GM18870 (cell line): ENCODE results near the gene ID4.

Experiments used
- ATAC-seq: cut with Tn5 transposase; IDR thresholded peaks from one replicate; pipeline ENCODE4 v1.9.1; 2021; ENCODE audit warnings: moderate library complexity; ENCODE audit not compliant: unreplicated experiment

Gene ID4

DNA sequence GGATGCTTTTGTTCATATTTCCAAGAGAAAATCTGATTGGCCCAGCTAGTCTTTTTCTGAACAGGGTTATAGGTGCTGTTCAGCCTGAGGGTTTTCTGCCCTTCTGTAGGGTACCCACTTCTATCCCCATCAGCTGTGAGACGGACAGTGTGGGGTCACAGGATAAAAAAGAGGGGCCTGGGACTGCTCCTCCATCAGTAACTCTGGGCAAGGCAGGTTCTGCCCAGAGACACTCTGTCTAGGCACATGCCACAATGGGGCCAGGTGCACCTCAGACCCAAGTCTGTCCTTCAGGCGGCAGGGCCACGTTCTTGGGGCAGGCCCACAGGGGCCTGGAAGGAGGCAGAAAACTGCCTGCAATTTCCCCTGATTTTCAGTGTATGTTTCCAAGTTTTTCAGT is 20.0 kb downstream of the ID4 start:
- ATAC-seq, result no peak

DNA sequence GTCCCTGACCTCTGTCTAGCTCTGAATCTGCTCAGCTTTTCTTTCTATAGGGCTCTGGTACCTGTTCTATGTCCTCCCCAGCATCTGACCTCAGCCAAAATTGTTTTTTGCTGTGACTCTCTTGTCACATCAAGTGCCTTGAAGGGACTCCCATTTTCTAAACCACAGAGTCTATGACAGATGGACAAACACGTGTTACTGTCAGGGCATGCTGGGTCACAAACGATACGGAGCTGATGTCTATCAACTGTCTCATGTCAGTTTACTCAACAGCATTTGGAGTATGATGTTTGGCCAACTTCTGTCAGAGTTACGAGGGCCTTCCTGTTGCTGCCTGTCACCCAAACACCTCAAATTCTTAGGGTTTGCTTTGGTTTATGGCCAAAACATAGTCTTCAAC is 20.5 kb downstream of the ID4 start:
- ATAC-seq, result no peak

GRCh38 chr6:19860235-19860877 is 23.2 kb downstream of the ID4 start:
- ATAC-seq, result no peak

- ATAC-seq, result no peak
Observed at GRCh38 chr6:19864285-19864684, 27.1 kb downstream of the ID4 start.

- no peak for ATAC-seq
Observed at GRCh38 chr6:19865178-19865577, 28.0 kb downstream of the ID4 start.

DNA sequence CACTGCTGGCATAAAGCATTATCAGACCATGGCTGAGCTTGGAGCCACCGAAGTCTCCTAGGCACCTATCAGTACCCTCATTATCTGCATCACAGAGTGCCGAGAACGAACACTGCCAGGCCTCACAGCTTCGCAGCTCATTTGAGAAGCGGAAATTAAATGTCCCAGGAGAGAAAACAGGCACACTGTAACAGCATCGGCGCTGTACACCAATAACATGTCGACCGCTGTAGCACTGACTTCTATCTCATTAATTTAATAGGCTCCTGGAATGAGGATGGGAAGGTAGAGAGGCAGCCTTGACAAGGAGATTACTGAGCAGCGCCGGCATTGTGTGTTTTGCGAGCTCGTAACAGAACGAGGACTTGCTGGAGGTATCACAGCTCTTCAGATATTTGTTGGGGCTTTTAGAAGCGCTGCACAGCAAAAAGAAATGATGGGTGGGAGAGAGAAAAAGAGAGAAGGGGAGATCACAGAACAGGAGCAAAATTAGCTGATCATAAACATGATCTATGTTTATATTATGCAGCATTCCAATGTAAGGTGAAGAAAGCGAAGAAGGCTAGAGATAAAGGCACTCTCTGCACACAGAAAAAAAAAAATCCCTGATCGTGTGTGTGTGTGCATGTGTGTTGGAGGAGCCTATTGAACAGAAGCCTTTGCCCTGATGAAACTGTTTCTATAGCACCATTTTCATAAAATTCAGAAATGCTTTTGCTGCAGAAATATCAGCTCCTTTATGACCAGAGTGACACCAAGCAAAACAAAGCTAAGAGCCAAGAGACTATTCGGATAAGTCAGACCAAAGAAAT is 29.2 kb downstream of the ID4 start:
- ATAC-seq, result no peak

GRCh38 chr6:19866985-19867627 is 29.9 kb downstream of the ID4 start:
- no peak for ATAC-seq

DNA sequence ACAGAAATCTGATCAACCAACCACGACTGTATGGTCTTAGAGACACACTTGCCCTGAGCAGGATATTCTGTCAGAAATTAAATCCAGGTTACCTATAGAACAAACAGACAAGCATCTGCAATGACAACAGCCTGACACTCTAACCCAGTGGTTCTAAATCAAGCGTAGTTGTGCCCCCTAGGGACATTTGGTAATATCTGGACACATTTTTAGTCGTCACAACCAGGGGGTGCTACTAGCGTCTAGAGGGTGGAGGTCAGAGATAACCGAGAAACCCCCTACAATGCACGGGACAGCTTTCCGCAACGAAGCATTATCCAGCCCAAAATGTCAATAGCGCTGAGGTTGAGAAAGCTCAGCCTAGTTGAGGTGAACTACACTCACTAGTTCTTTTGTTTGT is 32.3 kb downstream of the ID4 start:
- ATAC-seq, result no peak

DNA sequence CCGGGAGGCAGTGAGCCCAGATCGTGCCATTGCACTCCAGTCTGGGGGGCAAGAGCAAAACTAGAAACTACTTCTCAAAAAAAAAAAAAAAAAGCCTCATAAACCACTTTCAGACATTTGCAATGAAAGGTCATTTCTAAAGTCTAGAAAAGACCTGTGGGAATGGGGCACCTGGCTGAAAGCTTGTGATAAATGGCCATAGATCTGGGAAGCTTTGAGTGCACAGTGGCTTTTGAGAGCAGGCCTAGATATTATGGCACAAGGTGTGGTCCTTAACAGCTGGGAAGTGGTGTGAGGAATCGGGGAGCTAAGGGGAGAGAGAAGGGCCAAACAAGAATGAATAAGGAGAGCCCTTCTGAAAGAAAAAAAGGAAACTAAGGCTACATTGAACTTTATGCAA is 33.2 kb downstream of the ID4 start:
- no peak for ATAC-seq

- no peak for ATAC-seq
Observed at GRCh38 chr6:19873031-19873430, 35.9 kb downstream of the ID4 start.

DNA sequence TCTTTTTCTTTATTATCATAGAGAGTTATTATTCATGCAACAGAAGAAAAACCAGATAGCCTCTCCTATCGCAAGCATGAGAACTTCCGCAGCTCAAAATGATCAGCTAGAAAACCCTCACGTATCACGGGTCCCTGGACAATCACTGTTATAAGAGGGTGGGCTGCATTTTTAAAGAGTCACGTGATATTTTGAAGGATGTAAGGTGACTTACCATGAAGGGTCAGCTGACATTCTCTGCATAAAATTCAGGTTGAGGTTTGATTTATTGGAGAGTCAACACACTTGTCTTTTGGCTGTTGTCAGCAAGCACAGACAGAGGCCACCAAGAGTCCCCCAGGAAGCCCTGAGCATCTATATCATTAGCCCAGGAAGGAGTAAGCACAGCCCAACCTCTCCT is 39.5 kb downstream of the ID4 start:
- no peak for ATAC-seq

- ATAC-seq, result no peak
Observed at GRCh38 chr6:19879663-19880062, 42.5 kb downstream of the ID4 start.

DNA sequence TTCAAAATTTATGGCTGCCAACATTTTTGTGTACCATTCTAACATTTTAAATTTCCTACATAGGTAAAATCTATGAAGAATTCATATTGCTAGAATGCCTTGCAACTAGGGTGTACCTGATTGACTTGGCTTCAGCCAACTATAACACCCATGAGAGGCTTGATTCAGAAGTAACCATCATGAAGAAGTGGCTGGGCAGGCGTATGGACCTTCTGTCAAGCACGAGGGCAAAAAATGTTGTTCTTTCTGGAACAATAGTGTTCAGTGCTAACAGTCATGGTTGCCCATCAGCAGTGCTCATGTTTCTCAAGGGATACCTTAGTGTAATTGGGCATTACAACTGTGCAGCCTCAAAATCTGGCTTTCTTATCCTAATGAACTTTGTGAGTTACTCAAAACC is 42.9 kb downstream of the ID4 start:
- ATAC-seq, result no peak

GRCh38 chr6:19891451-19891850 is 54.3 kb downstream of the ID4 start:
- no peak for ATAC-seq
